Cardiac septum (tissue), 1 donor: ENCODE measurements around the gene TSSK6. TPM values are rescaled to one million over a fixed set of nuclear protein-coding genes. Genes with fewer than 3 reads are reported as not detected.

Experiments used
- DNase-seq: peaks from one replicate; pipeline ENCODE4 v3.0.0-alpha.2; 2020; ENCODE audit warnings: low spot score
- intact Hi-C: fragments of 100-400 bp; cut with DNase I; formaldehyde crosslinking; loops from one replicate; pipeline ENCODE4 v1.14.0; 2022
- total RNA-seq: library from RNA; stranded (reverse); fragmentation: NEBNext Ultra II Directional; extraction: Animal tissue kit (Norgen Biotek cat#: 25700); gene quantifications from one replicate; pipeline ENCODE4 v1.2.1, GENCODE V29; 2021
- donor health status: DM: no; HTN: no; CAD: no.

The TSSK6 gene
- total RNA-seq, 1 donor from 2014 or later: 1.2 TPM

DNA sequence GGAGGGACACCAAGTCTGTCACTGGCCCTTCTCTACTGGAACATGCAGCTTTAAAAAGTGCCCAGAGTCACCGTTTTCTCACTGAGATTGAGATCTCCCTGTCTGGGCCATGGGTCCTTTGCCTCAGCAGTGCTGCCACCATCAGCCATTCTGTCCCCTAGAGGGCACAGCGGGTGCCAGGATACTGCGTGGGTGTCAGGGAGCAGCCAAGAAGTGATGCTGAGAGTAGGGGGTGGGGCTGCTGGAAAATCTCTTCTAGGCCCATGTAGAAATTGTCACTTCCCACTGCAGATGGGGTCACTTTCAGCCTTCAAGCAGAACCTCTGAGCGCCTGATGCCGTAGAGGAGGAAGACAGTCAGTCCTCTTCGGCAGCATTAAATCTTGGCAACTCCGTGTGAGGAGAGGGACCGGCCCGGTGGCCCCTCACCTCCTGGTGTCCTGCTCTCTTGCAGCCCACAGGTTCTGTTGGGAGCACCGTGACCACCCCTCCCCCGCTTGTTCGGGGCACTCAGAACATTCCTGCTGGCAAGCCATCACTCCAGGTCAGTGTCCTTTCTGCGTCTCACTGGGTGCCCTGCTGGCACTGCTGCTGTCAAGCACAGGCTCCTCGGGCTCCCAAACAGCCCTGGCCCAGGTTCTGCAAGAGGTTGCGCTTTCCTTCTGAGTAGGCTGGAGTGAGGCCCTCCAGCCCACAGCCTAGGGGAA is 21.4 kb downstream of the TSSK6 start:
- intact Hi-C loops: no loop called here
- no peak for DNase-seq

DNA sequence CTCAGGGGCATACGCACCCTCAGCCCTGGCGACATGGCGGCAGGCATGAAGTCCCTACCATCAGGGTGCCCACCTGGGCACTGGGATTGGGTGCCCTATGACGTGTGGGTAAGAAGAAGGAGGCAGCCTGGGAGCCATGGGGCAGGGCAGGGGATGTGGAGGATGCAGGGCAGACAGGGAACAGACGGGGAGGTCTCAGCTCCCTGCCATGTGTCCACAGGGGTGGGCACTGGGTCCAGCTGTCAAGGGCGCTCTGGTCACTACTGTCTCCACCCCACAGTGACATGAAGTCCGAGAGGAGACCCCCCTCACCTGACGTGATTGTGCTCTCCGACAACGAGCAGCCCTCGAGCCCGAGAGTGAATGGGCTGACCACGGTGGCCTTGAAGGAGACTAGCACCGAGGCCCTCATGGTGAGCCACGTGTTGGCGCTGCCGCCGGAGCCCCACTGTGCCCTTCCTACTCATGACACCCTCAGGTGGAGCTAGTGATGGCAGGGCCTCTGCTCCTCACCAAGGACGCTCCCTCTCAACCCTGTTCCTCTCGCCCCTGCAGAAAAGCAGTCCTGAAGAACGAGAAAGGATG is 23.2 kb downstream of the TSSK6 start:
- intact Hi-C loops: no loop called here
- no peak for DNase-seq

DNA sequence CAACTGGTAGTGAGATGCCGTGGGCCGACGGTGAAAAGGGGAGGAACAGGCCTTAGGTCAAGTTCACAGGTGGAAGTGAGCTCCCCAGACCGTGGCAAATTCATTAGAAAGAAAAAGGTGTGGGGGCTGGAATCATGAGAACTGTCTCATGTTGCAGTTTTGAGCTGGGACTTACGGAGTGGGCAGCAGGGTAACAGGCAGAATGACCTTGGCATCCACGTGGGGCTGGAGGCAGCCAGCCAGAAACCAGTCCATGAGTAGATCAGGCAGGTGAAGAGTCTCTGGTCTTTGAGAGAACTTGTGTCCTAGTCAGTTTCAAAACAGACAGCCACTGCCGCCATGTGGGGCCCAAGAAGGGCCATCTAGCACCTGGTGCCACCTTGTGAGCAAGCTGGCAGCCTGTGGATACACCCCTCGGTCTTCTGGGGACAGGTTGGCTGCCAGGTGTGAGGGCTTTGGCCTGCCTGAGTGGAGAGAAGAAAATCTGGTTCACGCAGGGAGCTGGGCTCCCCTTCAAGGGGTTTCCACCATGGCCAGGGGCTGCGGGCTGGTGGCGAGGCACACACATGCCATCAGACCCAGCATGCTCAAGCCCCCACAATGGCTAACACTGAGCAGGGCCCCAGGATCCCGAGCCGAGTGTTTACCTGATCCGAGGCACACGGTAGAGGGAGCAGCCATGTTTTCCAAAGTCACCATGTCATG is 23.9 kb downstream of the TSSK6 start:
- no peak for DNase-seq
- intact Hi-C loops: no loop called here

DNA sequence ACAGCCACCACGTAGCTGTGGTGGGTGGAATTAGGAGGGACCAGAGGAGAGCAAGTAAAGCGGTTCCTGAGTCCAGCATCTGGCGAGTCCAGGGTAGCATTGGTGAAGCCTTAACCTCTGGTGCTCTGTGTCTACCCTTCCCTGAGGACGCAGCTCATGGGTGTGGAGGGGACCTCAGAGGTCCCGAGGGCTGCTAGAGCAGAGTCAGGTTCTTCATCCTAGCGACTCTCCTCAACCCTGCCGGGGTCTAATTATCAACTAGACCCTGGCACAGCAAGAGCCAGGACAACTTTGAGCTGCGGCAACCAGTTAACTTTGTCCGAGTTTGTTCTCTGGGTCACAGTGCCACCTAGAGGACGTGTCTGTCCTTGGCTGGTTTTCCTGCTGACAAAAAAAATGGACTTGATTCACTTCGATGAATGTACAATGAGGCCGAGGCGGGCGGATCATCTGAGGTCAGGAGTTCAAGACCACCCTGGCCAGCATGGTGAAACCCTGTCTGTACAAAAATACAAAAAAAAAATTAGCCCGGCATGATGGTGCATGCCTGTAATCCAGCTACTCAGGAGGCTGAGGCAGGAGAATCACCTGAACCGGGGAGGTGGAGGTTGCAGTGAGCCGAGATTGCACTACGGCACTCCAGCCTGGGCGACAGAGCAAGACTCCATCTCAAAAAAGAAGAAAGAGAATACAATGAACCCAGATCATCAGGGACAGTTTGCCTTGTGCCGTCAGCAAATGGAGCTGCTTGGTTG is 25.0 kb downstream of the TSSK6 start:
- intact Hi-C loops: no loop called here
- DNase-seq: peak; percentile 86

DNA sequence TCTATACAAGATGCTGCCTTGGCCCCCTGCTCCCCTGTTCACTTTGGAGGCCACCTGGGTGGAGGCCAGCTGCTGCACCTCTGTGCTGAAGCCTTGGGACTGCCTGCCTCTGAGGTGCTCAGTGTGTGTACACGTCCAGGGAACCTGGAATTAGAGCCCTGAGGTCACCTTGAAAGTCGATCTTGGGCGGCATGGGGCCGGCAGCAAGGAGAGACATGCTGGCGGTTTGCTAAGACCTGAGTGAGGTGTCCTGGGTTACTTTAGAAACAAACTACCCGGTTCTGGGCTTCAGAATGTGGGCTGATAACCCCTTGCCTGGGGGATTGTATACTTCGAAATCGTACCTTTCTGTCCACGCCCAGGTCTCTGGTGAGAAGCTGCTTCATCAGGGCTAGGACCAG is 25.5 kb downstream of the TSSK6 start:
- DNase-seq: no peak
- intact Hi-C loops: loop anchor here (1.0 kb wide), 2 partner anchors 85 to 123 kb away; partner anchors contain the start of gene GATAD2A

DNA sequence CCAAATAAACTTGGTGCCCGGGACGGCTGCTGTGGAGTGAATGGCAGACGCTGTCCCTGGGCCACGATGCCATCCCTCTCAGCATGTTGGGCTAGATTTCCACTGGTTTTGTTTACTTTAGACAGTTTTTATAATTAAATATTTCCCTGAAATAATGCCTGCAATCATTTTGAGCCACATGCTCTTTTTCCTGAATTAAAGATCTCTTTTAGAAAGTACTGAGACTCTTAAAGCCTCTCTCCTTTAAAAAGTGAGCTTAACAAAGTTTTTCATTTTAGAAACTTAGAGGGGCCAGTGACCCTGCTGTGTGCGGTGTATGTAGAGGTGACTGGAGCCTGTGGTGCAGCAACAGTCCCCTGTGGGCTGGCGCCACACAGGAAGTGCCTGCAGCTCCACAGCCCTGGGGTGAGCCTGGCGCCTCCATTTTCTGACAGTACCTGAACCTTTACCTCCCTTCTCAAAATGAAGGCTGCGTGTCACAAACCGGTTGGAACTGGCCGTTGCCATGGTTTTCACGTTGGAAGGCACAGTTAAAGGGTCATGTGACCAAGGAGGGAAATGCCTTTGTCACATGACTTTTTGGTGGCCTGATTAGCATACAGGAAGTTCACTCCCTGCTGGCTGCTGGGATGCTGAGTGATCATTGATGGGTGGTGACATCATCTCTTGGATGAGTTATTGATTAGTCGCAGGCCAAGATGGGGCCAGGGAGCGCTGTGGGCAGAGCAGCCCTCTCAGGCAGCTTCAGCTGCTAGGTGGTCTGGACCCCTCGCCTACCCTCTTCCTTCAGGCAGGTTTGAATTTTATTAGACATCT is 26.3 kb downstream of the TSSK6 start:
- peak; percentile 83 for DNase-seq
- intact Hi-C loops: loop anchor here (1.0 kb wide), 2 partner anchors 84 to 122 kb away; partner anchors contain the start of gene GATAD2A

DNA sequence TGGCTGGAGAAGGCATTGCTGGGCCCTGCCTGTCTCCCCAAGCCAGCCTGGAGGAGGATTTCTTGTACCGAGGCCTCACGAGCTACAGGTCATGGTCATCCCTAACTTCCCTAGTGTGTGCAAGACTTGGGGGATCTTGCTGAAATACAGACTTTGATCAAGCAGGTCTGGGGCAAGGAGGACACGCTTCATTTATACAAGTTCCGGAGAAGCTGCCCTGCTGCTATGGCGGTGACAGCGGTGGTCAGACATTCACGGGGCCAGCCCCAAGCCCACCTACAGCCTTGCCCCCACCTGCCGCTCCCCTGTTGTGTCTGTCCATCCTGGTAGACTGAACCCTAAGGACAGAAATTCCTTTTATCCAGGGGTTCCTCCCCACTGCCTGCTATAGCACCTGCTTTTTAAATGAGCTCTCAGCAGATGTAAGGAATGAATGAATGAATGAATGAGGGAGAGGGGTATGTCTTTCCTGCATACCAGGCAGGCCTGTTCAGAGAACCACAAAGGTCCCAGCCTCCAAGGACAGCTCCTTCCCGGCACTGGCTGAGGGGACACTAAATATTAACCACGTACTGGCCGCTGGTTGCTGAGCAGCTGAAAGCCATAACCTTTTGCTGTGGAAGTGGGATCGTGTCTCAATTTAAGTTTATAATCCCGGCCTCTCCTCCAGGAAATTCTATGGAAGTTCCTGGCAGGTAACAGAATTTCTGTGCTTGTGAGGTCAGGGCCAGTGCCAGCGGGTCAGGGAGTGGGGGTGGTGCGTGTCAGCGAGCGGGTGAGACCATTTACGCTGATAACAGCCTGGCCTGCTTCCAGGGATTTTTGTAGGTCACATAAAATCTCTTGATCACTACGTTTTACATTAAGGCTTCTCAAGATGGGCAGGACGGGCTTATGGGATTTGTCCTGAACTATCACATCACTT is 27.1 kb downstream of the TSSK6 start:
- intact Hi-C loops: no loop called here
- no peak for DNase-seq

DNA sequence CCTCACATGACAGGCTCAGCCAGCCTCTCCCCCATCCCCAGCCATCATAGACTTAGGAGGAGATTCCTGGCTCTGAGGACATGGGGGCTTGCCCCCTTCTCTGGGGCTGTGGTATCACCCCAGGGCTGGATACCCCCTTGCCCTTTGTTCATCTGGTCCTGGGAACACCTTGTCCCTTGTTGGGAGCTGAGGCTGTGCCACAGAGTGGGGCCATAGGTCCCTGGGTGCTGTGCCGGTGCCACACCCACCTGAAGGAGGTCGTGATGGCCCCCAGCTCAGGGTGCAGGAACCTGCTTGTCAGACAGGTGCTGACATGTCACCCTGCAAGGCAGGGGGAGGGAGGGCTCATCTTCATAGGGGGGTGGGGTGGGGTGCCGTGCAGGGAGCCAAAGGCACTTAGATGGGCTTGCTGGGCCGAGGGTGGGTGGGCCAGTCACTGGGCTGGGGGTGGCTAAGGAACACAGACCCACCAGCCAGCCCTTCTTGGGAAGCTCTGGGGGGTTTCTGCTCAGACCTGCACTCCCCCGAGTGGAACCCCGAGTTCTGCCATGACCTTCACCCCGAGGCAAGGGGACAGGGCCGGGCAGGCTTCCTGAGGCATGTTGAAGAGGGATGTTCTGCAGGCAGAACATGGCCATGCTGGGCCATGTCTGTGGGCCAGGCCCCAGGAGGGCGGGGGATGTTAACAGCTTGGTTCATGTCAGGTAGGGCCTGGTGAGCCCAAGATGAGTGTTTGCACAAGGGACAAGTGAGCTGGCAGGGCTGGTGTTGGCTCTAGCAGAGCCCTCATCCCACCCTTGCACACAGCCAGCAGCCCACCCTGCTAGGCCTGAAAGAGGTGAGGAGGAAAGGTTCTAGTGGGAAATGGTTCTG is 28.0 kb downstream of the TSSK6 start:
- DNase-seq: no peak
- intact Hi-C loops: no loop called here

DNA sequence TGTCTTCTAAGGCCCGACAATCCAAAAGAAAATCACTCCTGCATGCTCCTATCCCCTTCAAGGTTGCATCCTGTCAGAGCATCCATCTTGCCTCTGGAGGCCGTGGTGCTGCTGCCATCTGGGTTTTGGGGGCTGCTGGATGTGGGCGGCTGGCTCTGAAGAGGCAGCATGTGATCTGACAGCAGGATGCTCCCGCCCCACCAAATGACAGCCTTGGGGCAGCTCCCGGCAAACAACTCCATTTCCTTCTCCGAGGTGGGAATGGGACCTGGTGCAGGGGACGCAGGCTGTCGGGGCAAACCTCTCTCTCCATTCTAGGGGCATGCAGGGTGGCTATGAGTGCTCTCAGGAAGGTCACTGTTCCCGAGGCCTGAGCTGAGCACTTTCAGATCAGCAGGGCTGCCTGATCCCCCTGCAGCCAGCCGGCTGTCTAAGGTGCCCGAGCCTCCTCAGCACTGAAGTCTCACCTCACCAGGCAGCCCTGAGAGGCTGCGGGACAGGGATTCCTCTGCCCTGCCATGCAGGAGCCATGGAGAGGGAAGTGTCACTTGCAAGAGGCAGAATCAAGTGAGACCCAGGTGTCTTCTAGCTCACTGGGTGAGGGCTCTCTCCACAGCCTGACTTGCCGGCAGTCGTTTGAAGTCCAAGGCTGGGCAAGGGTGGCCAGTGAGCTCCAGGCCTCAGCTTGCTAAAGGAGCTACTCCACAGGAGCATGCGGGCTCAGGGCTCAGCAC is 28.8 kb downstream of the TSSK6 start:
- DNase-seq: no peak
- intact Hi-C loops: no loop called here

DNA sequence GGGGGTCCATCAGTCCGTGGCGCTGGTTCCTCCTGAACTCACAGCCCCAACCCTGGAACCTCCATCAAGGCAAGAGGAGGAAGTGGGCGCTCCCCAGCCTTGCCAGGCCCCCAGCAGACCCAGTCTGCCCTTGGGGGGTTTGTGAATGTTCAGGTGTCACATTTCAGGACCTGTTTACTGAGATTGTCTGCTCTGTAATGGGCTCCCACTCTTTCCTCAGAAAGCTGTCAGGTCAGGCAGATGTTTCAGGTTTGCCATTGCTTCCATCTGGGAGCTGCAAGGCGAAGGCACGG is 29.4 kb downstream of the TSSK6 start:
- intact Hi-C loops: no loop called here
- no peak for DNase-seq

DNA sequence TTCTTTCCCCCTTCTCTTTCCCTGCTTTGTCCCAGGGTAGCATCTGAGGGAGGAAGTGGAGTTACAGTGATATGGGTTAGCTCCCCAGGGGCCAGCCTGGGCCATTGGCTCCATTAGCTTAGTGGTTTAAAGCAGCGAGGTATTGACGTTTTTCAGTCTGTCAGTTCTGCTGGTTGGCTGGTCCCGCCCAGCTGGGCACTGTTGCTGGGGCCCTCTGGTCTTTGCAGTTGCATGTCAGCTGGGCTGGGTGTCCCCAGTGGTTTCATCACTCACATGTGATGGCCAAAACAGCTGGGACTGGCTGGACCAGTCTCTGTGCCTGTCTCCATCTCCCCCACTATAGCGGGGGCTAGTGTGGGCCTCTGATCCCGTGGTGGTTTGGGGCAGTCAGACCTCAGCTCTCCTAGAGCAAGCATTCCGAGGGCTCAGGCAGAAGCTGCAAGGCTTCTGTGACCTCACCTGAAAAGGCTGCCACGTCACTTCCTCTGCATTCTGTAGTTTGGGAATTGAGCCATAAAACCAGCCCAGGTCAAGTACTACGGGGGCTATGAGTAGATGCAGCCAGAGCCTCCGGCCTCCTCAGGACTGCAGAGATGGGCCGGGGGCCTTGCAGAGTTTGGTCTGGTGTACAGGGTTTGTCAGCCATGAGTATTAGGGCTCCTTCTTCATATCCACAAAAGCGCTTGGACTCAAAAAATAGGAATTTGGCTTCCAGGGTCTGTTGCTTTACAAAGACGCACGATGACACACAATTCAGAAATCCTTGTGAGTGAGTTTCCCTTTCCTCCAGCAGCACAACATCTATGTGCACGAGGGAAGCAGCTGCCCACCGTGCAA is 30.0 kb downstream of the TSSK6 start:
- intact Hi-C loops: no loop called here
- no peak for DNase-seq

DNA sequence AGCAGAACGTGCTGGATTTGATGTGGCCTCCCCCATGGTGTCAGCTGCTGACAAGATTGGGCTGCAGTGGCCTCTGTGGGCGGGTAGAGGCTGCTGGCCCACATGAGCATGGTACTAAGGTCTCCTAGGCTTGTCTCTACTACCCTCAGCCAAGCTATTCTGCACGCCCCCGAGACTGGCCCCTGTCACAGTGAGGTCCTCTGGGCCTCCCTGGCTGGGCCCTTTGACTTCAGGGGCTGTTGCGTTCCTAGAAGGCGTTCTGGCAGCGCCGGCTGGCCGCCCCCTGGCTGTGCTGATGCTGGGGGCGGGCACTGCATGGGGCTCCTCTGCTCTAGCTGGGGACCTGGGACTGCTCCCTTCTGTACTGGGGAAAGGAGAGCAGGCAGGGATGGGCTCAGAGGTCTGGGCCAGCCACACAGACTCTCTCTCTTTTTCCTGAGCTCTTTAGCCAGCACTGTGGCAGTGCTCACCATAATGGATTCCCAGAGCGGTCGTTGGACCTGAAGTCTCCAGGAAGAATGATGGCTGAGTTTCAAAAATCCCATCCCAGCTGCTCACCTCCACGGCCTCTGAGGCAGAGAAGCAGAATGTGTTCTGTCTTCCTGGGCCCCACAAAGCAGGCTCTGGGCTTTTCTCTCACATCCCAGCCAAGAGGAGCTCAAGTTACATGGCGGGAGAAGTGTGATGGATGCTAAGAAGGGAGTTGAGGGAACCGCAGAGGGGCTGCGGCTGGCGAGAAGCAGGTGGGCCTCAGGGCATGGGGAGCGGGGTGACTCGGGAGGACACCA is 32.3 kb downstream of the TSSK6 start:
- no peak for DNase-seq

DNA sequence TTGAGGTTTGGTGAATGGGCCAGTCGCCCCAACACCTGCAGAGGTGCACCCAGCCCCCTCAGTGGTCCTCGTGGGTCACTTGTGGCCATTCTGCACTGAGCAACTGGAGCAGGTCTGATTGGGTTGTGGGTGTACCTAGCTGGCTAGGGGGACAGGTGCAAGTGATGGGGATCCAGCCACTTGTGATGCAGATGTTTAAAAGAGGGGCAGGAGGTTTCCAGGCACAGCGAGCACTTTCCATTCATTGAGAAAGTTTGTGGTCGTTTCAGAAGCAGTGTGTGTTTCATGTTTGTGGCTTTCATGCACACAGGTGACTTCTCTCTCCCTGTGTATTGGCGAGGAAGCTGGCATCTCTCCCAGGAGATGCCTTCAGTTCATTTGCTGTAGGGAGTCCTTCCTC is 34.7 kb downstream of the TSSK6 start:
- intact Hi-C loops: no loop called here
- DNase-seq: no peak

More for the DNA sequence above, 32.3 kb downstream of the TSSK6 start:
- intact Hi-C loops: no loop called here

DNA sequence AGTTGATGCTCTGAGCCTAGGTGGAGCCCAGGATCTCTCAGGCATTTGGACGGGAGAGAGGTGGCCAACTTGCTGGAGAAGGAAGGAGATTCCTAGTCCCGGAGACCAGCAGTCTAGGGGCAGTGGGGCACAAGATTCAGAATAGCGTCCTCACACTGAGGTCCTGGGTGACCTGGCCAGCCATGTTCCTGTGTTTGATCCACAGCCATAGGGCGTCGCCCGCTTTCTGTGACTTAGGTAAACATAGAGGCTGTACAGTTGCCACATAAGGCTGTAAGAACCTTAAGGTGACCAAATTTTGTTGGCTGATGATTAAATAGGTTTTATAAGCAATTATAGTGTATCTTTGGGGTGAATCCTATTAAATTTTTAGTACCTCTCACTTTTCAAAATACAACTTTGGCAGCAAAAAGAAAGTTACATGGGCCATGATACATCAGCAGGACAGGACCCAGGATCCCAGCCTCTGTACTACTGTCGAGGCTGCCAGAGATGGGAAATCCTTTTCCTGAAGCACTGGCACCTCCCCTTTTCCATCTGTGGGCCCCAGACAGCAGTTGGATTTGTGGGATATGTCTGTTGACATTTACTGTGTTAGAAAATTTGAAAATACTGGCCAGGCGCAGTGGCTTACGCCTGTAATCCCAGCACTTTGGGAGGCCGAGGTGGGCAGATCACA is 37.5 kb downstream of the TSSK6 start:
- DNase-seq: no peak
- intact Hi-C loops: no loop called here
